BJ (cell line): ENCODE measurements around the gene CTNNA2. TPM values are rescaled to one million over a fixed set of nuclear protein-coding genes. Genes with fewer than 3 reads are reported as not detected.

Source experiments
- CTCF ChIA-PET: fragments of 350-600 bp; formaldehyde crosslinking; extraction: SDS; loops from one replicate; lab custom pipeline; 2021; ENCODE audit warnings: antibody characterized with exemption, inconsistent platforms; lab: Yijun Ruan, JAX
- POLR2A ChIA-PET: fragments of 300-600 bp; sonication (Branson Sonifier 250); formaldehyde crosslinking; extraction: SDS; loops from one replicate; lab custom pipeline; 2021; ENCODE audit warnings: antibody characterized with exemption; lab: Charles Lee
- DNase-seq: peaks from one replicate; pipeline ENCODE4 v3.0.0-alpha.2; 2011; ENCODE audit warnings: low read depth
- H3K27me3 ChIP-seq: 2 replicates; pipeline ENCODE4 v1.6.0; 2011; ENCODE audit warnings: low read length; ENCODE audit not compliant: control insufficient read depth, insufficient read depth
- H3K36me3 ChIP-seq: 2 replicates; pipeline ENCODE4 v1.5.1; 2011; ENCODE audit warnings: low read length; ENCODE audit not compliant: control insufficient read depth, insufficient read depth
- H3K4me3 ChIP-seq: 2 replicates; pipeline ENCODE4 v1.5.1; 2011; ENCODE audit warnings: low read depth, mild to moderate bottlenecking, control low read depth, low read length
- CTCF ChIP-seq: IDR thresholded peaks from 2 replicates; pipeline ENCODE4 v1.5.1; 2011; ENCODE audit warnings: low read depth, mild to moderate bottlenecking, control low read depth, inconsistent platforms, low read length, moderate library complexity; ENCODE audit not compliant: insufficient read depth
- polyA plus RNA-seq: library from polyadenylated mRNA; depleted of rRNA; stranded (reverse); fragments of >200 nt; gene quantifications from 2 replicates; pipeline ENCODE4 v1.2.3, GENCODE V29; 2011

CTNNA2 gene
- polyA plus RNA-seq, 1 experiment = not detected

GRCh38 chr2:79872656-79873055 lies 359.8 kb downstream of the CTNNA2 start:
- DNase-seq = no peak
- H3K4me3 ChIP-seq = no peak overlapping the region
- no peaks in the 10 kb centered on the region for H3K27me3 ChIP-seq
- POLR2A ChIA-PET = no interaction called here
- TF ChIP-seq CTCF = no peak
- no peaks in the 10 kb centered on the region for H3K36me3 ChIP-seq
- CTCF ChIA-PET = no interaction called here

DNA sequence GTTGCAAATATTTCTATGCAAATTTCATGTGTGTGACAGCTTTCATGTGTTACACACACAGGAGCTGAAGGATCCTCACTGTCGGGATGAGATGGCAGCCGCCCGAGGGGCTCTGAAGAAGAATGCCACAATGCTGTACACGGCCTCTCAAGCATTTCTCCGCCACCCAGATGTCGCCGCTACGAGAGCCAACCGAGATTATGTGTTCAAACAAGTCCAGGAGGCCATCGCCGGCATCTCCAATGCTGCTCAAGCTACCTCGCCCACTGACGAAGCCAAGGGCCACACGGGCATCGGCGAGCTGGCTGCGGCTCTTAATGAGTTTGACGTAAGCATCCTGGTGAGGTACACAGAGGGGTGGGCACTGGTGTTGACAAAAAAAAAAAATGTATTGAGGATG lies 361.2 kb downstream of the CTNNA2 start:
- ChIA-PET POLR2A (no interaction called here), CTCF (no interaction called here)
- no peak for DNase-seq
- Histone ChIP-seq H3K4me3 (no peak overlapping the region), H3K27me3 (no peaks in the 10 kb centered on the region), H3K36me3 (no peaks in the 10 kb centered on the region)
- no peak for TF ChIP-seq CTCF

GRCh38 chr2:79876430-79876829 lies 363.6 kb downstream of the CTNNA2 start:
- Histone ChIP-seq H3K36me3 (no peaks in the 10 kb centered on the region), H3K27me3 (no peaks in the 10 kb centered on the region), H3K4me3 (no peak overlapping the region)
- ChIA-PET POLR2A (no interaction called here), CTCF (interaction anchor here (0.7 to 1.6 kb wide), 3 partner anchors 24 to 216 kb away, joined by 3 to 5 read pairs (median 4); no protein-coding TSS in a partner anchor)
- no peak for DNase-seq
- peak; percentile 48 for TF ChIP-seq CTCF

- POLR2A ChIA-PET = no interaction called here
- DNase-seq = no peak
- CTCF ChIA-PET = no interaction called here
These were observed 369.7 kb downstream of the CTNNA2 start for GRCh38 chr2:79882548-79882947.

GRCh38 chr2:79887747-79888374 lies 375.0 kb downstream of the CTNNA2 start:
- ChIA-PET CTCF (interaction anchor here (0.6 to 1.0 kb wide), 7 partner anchors 10 to 1590 kb away, joined by 3 to 6 read pairs (median 3); no protein-coding TSS in a partner anchor), POLR2A (no interaction called here)
- H3K36me3 ChIP-seq = no peaks in the 10 kb centered on the region
- DNase-seq = peak; percentile 6
- H3K4me3 ChIP-seq = no peak overlapping the region
- H3K27me3 ChIP-seq = no peaks in the 10 kb centered on the region
- peak; percentile 62 for TF ChIP-seq CTCF

More at GRCh38 chr2:79882548-79882947, 369.7 kb downstream of the CTNNA2 start:
- H3K4me3 ChIP-seq = no peak overlapping the region
- H3K27me3 ChIP-seq = no peaks in the 10 kb centered on the region
- TF ChIP-seq CTCF = no peak
- H3K36me3 ChIP-seq = no peaks in the 10 kb centered on the region
